Peyer's patch (tissue), 4 donors: ENCODE results near the gene SSTR5. TPM values are rescaled to one million over a fixed set of nuclear protein-coding genes. Genes with fewer than 3 reads are reported as not detected.

ENCODE experiments used
- DNase-seq, 3 donors: peaks; one replicate each; pipeline ENCODE4 v3.0.0-alpha.2; 2017 to 2019
- H3K27ac ChIP-seq, 4 donors: fragments of 200-600 bp; sonication (generic); one replicate each; pipeline ENCODE4 v1.5.1; 2016 to 2019
- H3K27me3 ChIP-seq, 2 donors: fragments of 200-600 bp; sonication (generic); one replicate each; pipeline ENCODE4 v1.5.1; 2019
- H3K36me3 ChIP-seq, 3 donors: fragments of 200-600 bp; sonication (generic); one replicate each; pipeline ENCODE4 v1.5.1; 2016 to 2019
- H3K4me1 ChIP-seq, 4 donors: fragments of 200-600 bp; sonication (generic); one replicate each; pipeline ENCODE4 v1.5.1; 2016 to 2019
- H3K4me3 ChIP-seq, 4 donors: fragments of 200-600 bp; sonication (generic); 1 replicate in 3 of 4; 2 replicates in 1 of 4; pipeline ENCODE4 v1.5.1; 2016 to 2019; ENCODE audit warnings: mild to moderate bottlenecking in 1 of 4
- H3K9me3 ChIP-seq, 4 donors: fragments of 200-600 bp; sonication (generic); one replicate each; pipeline ENCODE4 v1.5.1; 2016 to 2019; ENCODE audit warnings: mild to moderate bottlenecking in 1 of 4
- POLR2A ChIP-seq, 2 donors: fragments of 450-650 bp; IDR thresholded peaks; one replicate each; pipeline ENCODE4 v1.5.1; 2017; ENCODE audit warnings: antibody characterized with exemption in 2 of 2, mild to moderate bottlenecking in 2 of 2, moderate library complexity in 2 of 2
- total RNA-seq, 4 donors: library from RNA; depleted of rRNA; stranded (reverse); fragments of >200 nt; gene quantifications; one replicate each; pipeline ENCODE4 v1.1.0, GENCODE V29; 2016
- TF ChIP-seq, protein P1 (sequence below), 6 experiments: fragments of 450-650 bp in 4 of 6; fragments of 200-600 bp in 2 of 6; sonication (generic) in 1 of 6; IDR thresholded peaks; one replicate each; pipeline ENCODE4 v1.5.1; 2017 to 2019; ENCODE audit warnings: antibody characterized with exemption in 6 of 6, mild to moderate bottlenecking in 3 of 6, moderate library complexity in 1 of 6

Gene SSTR5
- total RNA-seq, 4 donors from 2014 or later, result 1.5 to 2.1 TPM; not detected in 2

DNA sequence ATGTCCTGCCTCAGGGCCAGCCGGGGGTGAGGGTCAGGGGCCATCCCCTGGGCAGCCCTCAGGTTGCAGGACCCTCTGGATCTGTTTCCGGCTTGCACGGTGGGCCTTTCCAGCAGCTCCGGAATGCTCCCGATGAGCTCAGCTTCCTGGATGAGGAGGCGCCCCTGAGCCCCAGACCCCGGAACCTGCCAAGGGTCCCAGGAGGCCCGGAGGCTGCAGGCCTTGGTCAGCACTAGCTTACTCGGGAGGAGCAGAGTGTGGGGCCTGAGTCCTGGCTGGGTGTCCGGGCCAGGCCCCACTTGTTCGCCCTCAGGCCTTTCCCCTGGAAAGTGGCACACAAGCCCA is 31.1 kb downstream of the SSTR5 start:
- Histone ChIP-seq H3K4me3 (no peak overlapping the region), H3K36me3 (no peaks in the 10 kb centered on the region), H3K4me1 (peaks cover 0 to 27% (median 6%) of the 10 kb centered on the region in 4 donors), H3K27me3 (peaks cover 0 to 13% of the 10 kb centered on the region in 2 donors), H3K9me3 (no peaks in the 10 kb centered on the region), H3K27ac (no peak overlapping the region)
- no peak for TF ChIP-seq POLR2A (IDR thresholded peaks at IDR 0.05)
- TF ChIP-seq, protein P1, sequence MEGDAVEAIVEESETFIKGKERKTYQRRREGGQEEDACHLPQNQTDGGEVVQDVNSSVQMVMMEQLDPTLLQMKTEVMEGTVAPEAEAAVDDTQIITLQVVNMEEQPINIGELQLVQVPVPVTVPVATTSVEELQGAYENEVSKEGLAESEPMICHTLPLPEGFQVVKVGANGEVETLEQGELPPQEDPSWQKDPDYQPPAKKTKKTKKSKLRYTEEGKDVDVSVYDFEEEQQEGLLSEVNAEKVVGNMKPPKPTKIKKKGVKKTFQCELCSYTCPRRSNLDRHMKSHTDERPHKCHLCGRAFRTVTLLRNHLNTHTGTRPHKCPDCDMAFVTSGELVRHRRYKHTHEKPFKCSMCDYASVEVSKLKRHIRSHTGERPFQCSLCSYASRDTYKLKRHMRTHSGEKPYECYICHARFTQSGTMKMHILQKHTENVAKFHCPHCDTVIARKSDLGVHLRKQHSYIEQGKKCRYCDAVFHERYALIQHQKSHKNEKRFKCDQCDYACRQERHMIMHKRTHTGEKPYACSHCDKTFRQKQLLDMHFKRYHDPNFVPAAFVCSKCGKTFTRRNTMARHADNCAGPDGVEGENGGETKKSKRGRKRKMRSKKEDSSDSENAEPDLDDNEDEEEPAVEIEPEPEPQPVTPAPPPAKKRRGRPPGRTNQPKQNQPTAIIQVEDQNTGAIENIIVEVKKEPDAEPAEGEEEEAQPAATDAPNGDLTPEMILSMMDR (IDR thresholded peaks at IDR 0.05), result no peak
- no peak for DNase-seq

DNA sequence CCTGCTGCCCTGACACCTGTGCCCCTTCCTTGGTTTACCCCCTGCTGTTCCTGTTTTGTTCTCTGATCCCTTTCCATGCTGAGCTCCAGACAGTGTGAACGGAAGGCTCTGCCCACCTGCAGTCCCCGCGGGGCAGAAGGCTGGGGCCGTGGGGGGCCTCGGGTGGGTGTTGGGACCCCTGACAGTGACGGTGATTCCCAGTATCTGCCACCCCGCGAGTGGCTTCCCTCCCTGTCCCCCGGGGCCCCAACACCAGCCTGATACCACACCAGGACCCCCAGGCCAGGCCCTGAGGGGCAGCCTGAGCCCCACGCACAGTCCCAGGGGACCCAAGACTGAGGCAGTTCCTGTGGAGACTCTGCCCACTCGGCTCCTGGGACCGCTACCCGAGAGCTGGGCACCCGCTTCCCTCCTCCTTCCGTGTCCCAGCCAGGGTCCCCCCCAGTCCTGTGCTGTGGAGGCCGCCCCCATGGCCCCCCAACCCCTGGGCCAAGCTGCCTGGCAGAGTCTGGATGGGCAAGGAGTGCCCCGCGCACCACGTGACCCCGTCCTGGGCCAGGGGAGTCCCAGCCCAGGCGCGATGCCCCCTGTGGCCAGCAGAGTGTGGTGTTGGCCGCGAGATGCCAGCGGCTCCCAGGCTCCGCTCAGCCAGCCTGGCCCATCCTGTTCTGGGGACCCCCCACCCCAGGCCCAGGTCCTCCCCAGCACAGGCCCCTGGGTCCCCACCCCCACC is 33.5 kb downstream of the SSTR5 start:
- DNase-seq, result peak; percentile 20 to 77 (median 58)
- peaks cover 0 to 8% of the 10 kb centered on the region in 2 donors for H3K27me3 ChIP-seq
- H3K9me3 ChIP-seq, result no peaks in the 10 kb centered on the region
- H3K27ac ChIP-seq, result no peak overlapping the region
- no peak overlapping the region for H3K4me3 ChIP-seq
- TF ChIP-seq, protein P1 (IDR thresholded peaks at IDR 0.05), result peak; percentile 33 to 71 (median 58)
- TF ChIP-seq POLR2A (IDR thresholded peaks at IDR 0.05), result no peak
- H3K4me1 ChIP-seq, result peaks cover 0 to 14% (median 6%) of the 10 kb centered on the region in 4 donors
- H3K36me3 ChIP-seq, result no peaks in the 10 kb centered on the region

DNA sequence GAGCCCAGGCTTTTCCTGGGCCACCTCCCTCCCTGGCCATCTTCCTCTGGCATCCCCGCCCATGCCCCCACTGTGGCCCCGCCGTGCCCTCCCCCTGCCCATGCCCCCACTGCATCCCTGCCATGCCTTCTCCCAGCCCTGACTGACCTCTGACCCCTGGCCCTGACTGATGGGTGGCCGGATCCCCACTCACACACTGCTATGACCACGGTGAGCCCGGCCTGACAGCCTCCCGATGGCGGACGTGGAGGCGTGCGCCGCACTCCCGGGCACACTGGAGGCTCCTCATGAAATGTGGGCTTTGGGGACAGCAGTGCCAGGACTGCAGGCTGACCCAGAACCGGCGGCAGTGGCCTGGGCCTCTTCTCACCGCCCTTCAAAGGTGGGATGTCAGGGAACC is 34.1 kb downstream of the SSTR5 start:
- no peak for DNase-seq
- no peaks in the 10 kb centered on the region for H3K9me3 ChIP-seq
- H3K27ac ChIP-seq, result no peak overlapping the region
- peaks cover 0 to 14% (median 6%) of the 10 kb centered on the region in 4 donors for H3K4me1 ChIP-seq
- H3K36me3 ChIP-seq, result no peaks in the 10 kb centered on the region
- no peak for TF ChIP-seq POLR2A (IDR thresholded peaks at IDR 0.05)
- TF ChIP-seq, protein P1 (IDR thresholded peaks at IDR 0.05), result no peak
- H3K27me3 ChIP-seq, result peaks cover 0 to 8% of the 10 kb centered on the region in 2 donors
- H3K4me3 ChIP-seq, result no peak overlapping the region

DNA sequence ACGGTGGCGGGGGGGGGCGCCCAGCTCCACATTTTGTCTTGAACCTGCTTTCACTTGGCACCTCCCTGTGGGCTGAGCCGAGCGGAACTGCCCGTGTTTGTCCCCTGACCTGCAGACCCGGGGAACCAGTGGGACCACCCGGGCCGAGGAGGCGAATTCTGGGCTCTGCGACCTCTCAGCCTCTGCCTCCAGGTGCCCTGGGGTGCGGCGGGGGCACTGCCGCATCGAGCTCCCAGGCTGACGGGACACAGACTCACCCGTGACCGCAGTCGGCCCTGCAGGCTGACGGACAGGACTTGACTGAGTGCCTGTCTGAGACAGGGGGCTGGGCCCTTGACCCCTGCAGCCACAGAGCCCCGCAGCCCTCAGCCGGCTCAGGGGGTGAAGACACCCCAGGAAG is 34.6 kb downstream of the SSTR5 start:
- Histone ChIP-seq H3K27me3 (peaks cover 0 to 8% of the 10 kb centered on the region in 2 donors), H3K4me3 (no peak overlapping the region), H3K36me3 (no peaks in the 10 kb centered on the region), H3K9me3 (no peaks in the 10 kb centered on the region), H3K27ac (no peak overlapping the region), H3K4me1 (peaks cover 0 to 14% (median 6%) of the 10 kb centered on the region in 4 donors)
- no peak for TF ChIP-seq POLR2A (IDR thresholded peaks at IDR 0.05)
- TF ChIP-seq, protein P1 (IDR thresholded peaks at IDR 0.05), result no peak
- no peak for DNase-seq

DNA sequence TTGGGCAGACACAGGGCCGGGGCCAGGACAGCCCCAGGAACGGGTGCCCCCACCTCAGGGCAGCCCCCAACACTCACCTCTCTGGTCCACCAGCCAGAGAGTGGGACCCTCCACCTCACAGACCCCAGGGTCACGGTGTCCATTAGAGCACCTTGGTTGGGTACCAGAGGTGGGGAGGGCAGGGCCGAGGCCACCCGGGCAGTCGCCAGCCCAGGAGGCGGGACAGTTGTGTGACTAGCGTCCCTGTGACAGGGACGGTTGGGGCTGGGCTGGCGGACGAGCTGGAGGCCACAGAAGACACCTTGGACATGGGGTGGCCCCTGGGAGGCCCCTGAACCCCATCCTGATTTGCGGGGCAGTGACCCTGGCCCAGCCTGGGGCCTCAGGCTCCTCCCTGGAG is 35.2 kb downstream of the SSTR5 start:
- no peak overlapping the region for H3K27ac ChIP-seq

More for the DNA sequence above, 35.2 kb downstream of the SSTR5 start:
- no peak for DNase-seq
- H3K4me3 ChIP-seq, result no peak overlapping the region
- TF ChIP-seq POLR2A (IDR thresholded peaks at IDR 0.05), result no peak
- TF ChIP-seq, protein P1 (IDR thresholded peaks at IDR 0.05), result no peak
- H3K27me3 ChIP-seq, result peaks cover 0 to 8% of the 10 kb centered on the region in 2 donors
- no peaks in the 10 kb centered on the region for H3K36me3 ChIP-seq
- no peaks in the 10 kb centered on the region for H3K9me3 ChIP-seq
- H3K4me1 ChIP-seq, result peaks cover 0 to 14% (median 6%) of the 10 kb centered on the region in 4 donors
